Naive B cell (primary cell): Measurements from ENCODE around the gene PTCH2. TPM values are rescaled to one million over a fixed set of nuclear protein-coding genes. Genes with fewer than 3 reads are reported as not detected.
A peak's percentile ranks its signal among the peaks of the same experiment; 100 is the strongest.

Source experiments
- ATAC-seq, 2 donors: fragments of 150-1000 bp; cut with Tn5 transposase; 2 replicates each; pipeline ENCODE4 v1.10.0; 2021; ENCODE audit warnings: low read depth in 2 of 2, mild to moderate bottlenecking in 2 of 2, moderate library complexity in 2 of 2
- DNase-seq: peaks from one replicate; pipeline ENCODE4 v3.0.0; 2022
- H3K27ac Mint-ChIP-seq, 6 donors: one replicate each; pipeline ENCODE4 v1.8.0; 2020 to 2022; ENCODE audit warnings: mild to moderate bottlenecking in 6 of 6, mixed read lengths in 6 of 6, moderate library complexity in 5 of 6, inconsistent platforms in 2 of 6
- H3K27me3 Mint-ChIP-seq, 3 donors: one replicate each; pipeline ENCODE4 v1.8.0; 2021 to 2022; ENCODE audit warnings: mixed read lengths in 3 of 3, mild to moderate bottlenecking in 1 of 3
- H3K36me3 Mint-ChIP-seq, 2 donors: one replicate each; pipeline ENCODE4 v1.8.0; 2020 to 2022; ENCODE audit warnings: mixed read lengths in 2 of 2, inconsistent platforms in 1 of 2, mild to moderate bottlenecking in 1 of 2
- H3K4me1 Mint-ChIP-seq, 3 donors: one replicate each; pipeline ENCODE4 v1.8.0; 2020 to 2022; ENCODE audit warnings: mixed read lengths in 3 of 3, inconsistent platforms in 1 of 3, mild to moderate bottlenecking in 1 of 3, moderate library complexity in 1 of 3
- H3K4me3 Mint-ChIP-seq, 8 donors: one replicate each; pipeline ENCODE4 v1.8.0; 2020 to 2022; ENCODE audit warnings: mild to moderate bottlenecking in 8 of 8, mixed read lengths in 8 of 8, moderate library complexity in 8 of 8, inconsistent platforms in 2 of 8
- H3K9me3 Mint-ChIP-seq, 7 donors: one replicate each; pipeline ENCODE4 v1.8.0; 2020 to 2022; ENCODE audit warnings: mixed read lengths in 7 of 7, mild to moderate bottlenecking in 5 of 7, inconsistent platforms in 2 of 7, moderate library complexity in 1 of 7
- polyA plus RNA-seq, 6 donors: library from polyadenylated mRNA; unstranded; fragments of 300-500 nt; fragmentation: Illumina TruSeq; gene quantifications; one replicate each; pipeline ENCODE4 v1.2.3, GENCODE V29; 2021; ENCODE audit warnings: low read depth in 6 of 6

PTCH2 gene
- polyA plus RNA-seq, 6 donors from 2014 or later = 0.27 TPM; not detected in 5

GRCh38 chr1:44785501-44786137 lies 57.4 kb downstream of the PTCH2 start:
- peaks cover 0 to 5% of the 10 kb centered on the region in 2 donors for H3K36me3 Mint-ChIP-seq
- peak overlapping the region in 4 of 6 donors; percentile 69 to 95 (median 80) for H3K27ac Mint-ChIP-seq
- H3K4me3 Mint-ChIP-seq = peak overlapping the region; percentile 73 to 91 (median 80)
- H3K27me3 Mint-ChIP-seq = no peaks in the 10 kb centered on the region
- no peak for DNase-seq
- H3K4me1 Mint-ChIP-seq = peaks cover 19 to 33% (median 22%) of the 10 kb centered on the region in 3 donors
- no peaks in the 10 kb centered on the region for H3K9me3 Mint-ChIP-seq
- no peak for ATAC-seq

DNA sequence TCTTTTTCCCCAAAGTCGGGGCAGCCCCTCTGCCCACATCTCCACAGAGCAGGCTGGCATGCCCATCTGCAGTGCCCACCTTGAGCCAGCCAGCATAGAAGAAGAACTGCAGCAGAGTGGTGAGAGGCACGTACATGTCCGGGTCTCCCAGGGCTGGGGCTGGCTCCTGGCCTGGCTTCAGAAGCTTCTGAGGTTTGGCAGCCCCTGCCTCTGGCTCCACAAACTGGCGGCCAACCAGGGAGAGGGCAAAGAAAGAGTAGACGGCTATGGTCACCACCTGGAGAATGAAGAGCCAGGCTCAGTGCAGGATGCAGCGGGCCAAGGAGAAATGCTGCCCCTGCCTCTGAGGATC lies 58.0 kb downstream of the PTCH2 start:
- no peak for DNase-seq
- peak overlapping the region in 3 of 6 donors; percentile 24 to 78 (median 76) for H3K27ac Mint-ChIP-seq
- H3K4me3 Mint-ChIP-seq = peak overlapping the region; percentile 73 to 91 (median 80)
- ATAC-seq = no peak
- no peaks in the 10 kb centered on the region for H3K27me3 Mint-ChIP-seq
- H3K4me1 Mint-ChIP-seq = peaks cover 19 to 33% (median 22%) of the 10 kb centered on the region in 3 donors
- H3K36me3 Mint-ChIP-seq = peaks cover 0 to 5% of the 10 kb centered on the region in 2 donors
- no peaks in the 10 kb centered on the region for H3K9me3 Mint-ChIP-seq

DNA sequence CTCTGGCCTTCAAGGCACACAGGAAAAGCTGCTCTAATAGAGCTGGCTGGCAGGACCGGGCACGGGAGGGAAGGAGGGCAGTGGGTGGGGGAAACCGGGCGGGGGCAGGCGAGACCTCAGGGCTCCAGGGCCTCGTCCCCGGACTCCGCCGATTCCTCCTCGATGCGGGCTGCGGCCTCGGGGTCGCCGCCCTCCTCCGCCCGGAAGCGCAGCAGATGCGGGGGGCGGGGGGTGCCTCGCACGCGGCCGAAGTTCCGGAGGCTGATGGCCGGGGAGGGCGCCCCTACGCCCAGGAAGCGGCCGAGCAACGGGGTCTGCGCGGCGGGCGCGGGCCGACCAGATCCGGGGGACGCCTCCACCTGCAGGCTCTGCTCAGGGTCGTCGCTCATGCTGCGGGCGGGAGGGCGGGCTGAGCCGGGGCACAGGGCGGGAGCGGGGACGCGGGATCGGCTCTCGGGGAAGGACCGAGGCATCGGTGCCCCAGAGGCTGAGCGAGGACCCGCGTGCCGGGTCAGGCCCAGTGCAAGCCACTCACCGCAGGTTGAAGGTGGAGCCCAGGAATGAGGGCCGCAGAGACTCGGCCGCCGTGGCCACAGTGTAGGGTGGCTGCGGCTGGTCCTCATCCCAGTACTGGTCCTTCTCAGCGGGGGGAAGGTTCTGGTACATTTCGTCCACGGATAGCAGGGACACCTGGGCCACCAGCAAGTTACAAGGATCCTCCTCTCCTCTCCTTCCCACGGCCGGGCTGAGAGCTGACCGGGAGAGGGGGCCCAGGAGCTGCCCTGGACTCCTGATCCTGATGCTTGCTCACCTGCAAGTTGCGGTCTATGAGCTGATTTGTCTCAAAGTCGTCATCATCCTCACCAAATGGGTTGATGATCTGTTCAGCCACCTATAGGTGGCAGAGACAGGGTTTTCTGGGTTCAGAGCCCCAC lies 58.7 kb downstream of the PTCH2 start:
- peaks cover 0 to 5% of the 10 kb centered on the region in 2 donors for H3K36me3 Mint-ChIP-seq
- H3K27ac Mint-ChIP-seq = peak overlapping the region in 5 of 6 donors; percentile 24 to 88 (median 76)
- peaks cover 19 to 33% (median 22%) of the 10 kb centered on the region in 3 donors for H3K4me1 Mint-ChIP-seq
- ATAC-seq = peak; percentile 17
- DNase-seq = peak; percentile 44
- peak overlapping the region; percentile 73 to 91 (median 82) for H3K4me3 Mint-ChIP-seq
- H3K27me3 Mint-ChIP-seq = no peaks in the 10 kb centered on the region
- no peaks in the 10 kb centered on the region for H3K9me3 Mint-ChIP-seq

DNA sequence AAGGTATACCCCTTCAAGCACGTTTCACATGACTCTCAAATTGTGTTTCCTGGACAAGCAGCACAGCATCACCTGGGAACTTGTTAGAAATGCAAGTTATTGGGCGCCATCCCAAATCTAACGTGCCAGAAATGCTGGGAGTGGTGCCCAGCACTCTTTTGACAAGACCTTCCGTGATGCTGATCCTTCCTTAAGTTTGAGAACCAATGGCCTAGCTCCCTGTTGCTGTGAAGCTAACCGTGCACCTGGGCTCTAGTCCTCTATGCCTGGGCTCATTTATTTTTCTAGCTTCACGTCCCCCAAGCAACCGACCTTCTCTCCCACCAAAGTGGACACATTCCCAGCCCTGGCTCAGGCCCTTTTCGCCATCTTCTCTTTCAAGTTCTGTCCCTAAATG lies 59.4 kb downstream of the PTCH2 start:
- ATAC-seq (no peak), DNase-seq (no peak)
- Mint-ChIP-seq H3K36me3 (peaks cover 0 to 5% of the 10 kb centered on the region in 2 donors), H3K4me3 (peak overlapping the region; percentile 71 to 89 (median 82)), H3K27ac (peak overlapping the region in 4 of 6 donors; percentile 24 to 88 (median 69)), H3K4me1 (peaks cover 21 to 37% (median 22%) of the 10 kb centered on the region in 3 donors), H3K27me3 (no peaks in the 10 kb centered on the region), H3K9me3 (no peaks in the 10 kb centered on the region)

- H3K4me3 Mint-ChIP-seq = peak overlapping the region in 1 of 8 donors; percentile 92
- H3K27me3 Mint-ChIP-seq = no peaks in the 10 kb centered on the region
- H3K4me1 Mint-ChIP-seq = peaks cover 31 to 55% (median 48%) of the 10 kb centered on the region in 3 donors
- H3K27ac Mint-ChIP-seq = no peak overlapping the region
- H3K9me3 Mint-ChIP-seq = no peaks in the 10 kb centered on the region
- DNase-seq (no peak), ATAC-seq (no peak)
- H3K36me3 Mint-ChIP-seq = peaks cover 0 to 10% of the 10 kb centered on the region in 2 donors
Measured at GRCh38 chr1:44780583-44781121, 62.4 kb downstream of the PTCH2 start.

DNA sequence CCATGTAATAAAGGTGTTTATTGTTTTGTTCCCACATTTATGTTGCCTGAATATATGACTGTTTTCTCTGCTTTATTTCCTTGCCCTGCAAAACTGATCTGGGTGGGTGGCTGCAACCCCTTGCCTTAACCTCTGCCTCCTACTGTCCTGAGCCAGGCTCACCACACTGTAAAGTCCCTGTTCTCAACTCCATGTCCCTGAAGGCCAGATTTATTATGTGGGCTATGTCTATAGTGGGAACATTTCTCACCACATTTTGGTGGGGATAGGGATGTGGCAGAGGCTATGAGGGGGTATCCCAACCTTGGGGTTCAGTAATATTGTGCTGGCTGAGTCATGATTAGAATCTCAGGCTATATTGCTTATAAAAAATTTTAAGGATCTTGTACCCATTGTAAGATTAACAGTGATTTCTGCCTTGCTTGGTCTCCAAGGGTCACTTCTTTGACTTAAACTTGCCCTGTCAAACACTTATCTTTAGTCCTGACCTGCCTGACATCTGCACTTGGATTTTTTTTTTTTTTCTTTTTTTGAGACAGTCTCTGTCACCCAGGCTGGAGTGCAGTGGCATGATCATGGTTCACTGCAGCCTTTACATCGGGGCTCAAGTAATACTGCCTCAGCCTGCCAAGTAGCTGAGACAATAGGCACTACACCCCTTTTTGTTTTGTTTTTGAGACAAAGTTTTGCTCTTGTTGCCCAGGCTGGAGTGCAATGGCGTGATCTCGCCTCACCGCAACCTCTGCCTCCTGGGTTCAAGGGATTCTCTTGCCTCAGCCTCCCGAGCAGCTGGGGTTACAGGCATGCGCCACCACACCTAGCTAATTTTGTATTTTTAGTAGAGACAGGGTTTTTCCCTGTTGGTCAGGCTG lies 64.1 kb downstream of the PTCH2 start:
- Mint-ChIP-seq H3K4me1 (peaks cover 28 to 51% (median 45%) of the 10 kb centered on the region in 3 donors), H3K9me3 (no peaks in the 10 kb centered on the region), H3K27ac (peak overlapping the region in 3 of 6 donors; percentile 55 to 87 (median 79)), H3K27me3 (no peaks in the 10 kb centered on the region), H3K4me3 (peak overlapping the region in 3 of 8 donors; percentile 26 to 92 (median 34)), H3K36me3 (peaks cover 0 to 10% of the 10 kb centered on the region in 2 donors)
- ATAC-seq = no peak
- DNase-seq = no peak

- ATAC-seq = no peak
- H3K36me3 Mint-ChIP-seq = peaks cover 0 to 10% of the 10 kb centered on the region in 2 donors
- peak overlapping the region in 3 of 6 donors; percentile 81 to 96 (median 87) for H3K27ac Mint-ChIP-seq
- DNase-seq = no peak
- peaks cover 25 to 45% (median 37%) of the 10 kb centered on the region in 3 donors for H3K4me1 Mint-ChIP-seq
- H3K27me3 Mint-ChIP-seq = no peaks in the 10 kb centered on the region
- no peaks in the 10 kb centered on the region for H3K9me3 Mint-ChIP-seq
- H3K4me3 Mint-ChIP-seq = peak overlapping the region in 4 of 8 donors; percentile 92 to 98 (median 94)
Measured at GRCh38 chr1:44777969-44778635, 65.0 kb downstream of the PTCH2 start.

DNA sequence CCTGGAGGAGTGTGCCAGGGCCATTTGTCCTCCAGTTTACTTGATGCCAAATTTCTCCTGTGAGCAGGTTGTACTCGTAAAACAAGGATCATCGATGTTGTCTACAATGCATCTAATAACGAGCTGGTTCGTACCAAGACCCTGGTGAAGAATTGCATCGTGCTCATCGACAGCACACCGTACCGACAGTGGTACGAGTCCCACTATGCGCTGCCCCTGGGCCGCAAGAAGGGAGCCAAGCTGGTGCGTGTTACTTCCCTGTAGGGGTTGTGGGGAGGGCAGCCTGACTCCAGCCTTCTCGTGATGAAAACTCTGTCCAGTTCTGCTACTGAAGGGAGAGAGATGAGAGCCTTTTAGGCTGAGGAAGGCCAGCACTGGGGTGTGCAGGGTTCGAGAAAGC lies 65.5 kb downstream of the PTCH2 start:
- H3K27ac Mint-ChIP-seq = peak overlapping the region in 4 of 6 donors; percentile 26 to 96 (median 88)
- H3K4me1 Mint-ChIP-seq = peaks cover 25 to 45% (median 37%) of the 10 kb centered on the region in 3 donors
- DNase-seq (no peak), ATAC-seq (no peak)
- no peaks in the 10 kb centered on the region for H3K9me3 Mint-ChIP-seq
- H3K27me3 Mint-ChIP-seq = no peaks in the 10 kb centered on the region
- peak overlapping the region; percentile 62 to 98 (median 96) for H3K4me3 Mint-ChIP-seq
- H3K36me3 Mint-ChIP-seq = peaks cover 0 to 10% of the 10 kb centered on the region in 2 donors

- peak overlapping the region; percentile 81 to 96 (median 96) for H3K27ac Mint-ChIP-seq
- peaks cover 25 to 45% (median 37%) of the 10 kb centered on the region in 3 donors for H3K4me1 Mint-ChIP-seq
- peaks cover 0 to 10% of the 10 kb centered on the region in 2 donors for H3K36me3 Mint-ChIP-seq
- no peaks in the 10 kb centered on the region for H3K27me3 Mint-ChIP-seq
- DNase-seq = no peak
- ATAC-seq = no peak
- no peaks in the 10 kb centered on the region for H3K9me3 Mint-ChIP-seq
- H3K4me3 Mint-ChIP-seq = peak overlapping the region; percentile 90 to 98 (median 96)
Measured at GRCh38 chr1:44776730-44777068, 66.4 kb downstream of the PTCH2 start.

GRCh38 chr1:44775930-44776729 lies 66.9 kb downstream of the PTCH2 start:
- Mint-ChIP-seq H3K36me3 (peaks cover 0 to 5% of the 10 kb centered on the region in 2 donors), H3K4me1 (peaks cover 25 to 41% (median 37%) of the 10 kb centered on the region in 3 donors), H3K27ac (peak overlapping the region; percentile 93 to 96 (median 96)), H3K9me3 (no peaks in the 10 kb centered on the region), H3K27me3 (no peaks in the 10 kb centered on the region), H3K4me3 (peak overlapping the region; percentile 90 to 98 (median 96))
- ATAC-seq (peak; percentile 48 to 57), DNase-seq (peak; percentile 73)

DNA sequence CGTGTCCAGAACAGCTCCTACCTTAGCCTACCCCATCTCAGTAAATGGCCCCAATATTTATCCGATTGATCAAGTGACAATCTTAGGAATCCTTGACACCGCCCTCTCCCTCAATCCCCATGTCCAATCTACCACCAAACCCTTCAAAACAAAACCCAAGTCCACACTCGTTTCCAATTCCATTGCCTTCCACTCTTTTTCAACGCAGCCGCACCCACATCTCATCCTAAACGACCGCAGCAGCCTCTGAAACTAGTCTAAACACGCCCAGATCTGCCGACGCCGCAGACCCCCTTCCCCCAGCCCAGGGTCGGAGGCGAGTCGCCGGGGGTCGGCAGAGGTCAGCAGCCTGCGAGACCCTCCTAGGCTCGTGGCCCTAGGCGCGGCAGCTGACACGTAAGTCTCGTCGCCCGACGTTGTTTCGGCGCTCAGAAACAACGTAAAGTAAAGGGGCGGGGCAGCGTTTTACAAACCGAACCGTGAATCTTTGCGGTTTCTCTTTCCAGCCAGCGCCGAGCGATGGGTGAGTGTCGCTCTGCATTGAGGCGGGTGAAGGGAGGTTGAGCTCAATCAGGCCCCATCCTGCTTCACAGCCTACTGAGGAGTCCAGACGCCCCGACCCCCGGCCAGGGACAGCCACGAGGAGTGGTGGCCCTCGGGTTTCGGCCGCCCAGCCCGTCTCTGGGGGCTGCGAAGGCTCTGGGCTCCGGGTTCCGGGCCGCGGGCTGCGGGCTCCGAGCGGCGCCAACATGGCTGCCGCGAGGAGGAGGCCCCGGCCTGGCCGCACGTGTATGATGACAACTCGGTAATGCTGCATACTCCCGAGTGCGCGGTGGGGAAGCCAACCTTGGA lies 67.7 kb downstream of the PTCH2 start, which contains the start of gene RPS8:
Gene RPS8, plus strand, starts transcription at position 463 of the 852 bp plus-strand sequence. Its CDS starts 57 bp downstream, at position 520.
- Mint-ChIP-seq H3K9me3 (no peaks in the 10 kb centered on the region), H3K4me3 (peak within 1 kb of the TSS; percentile 90 to 98 (median 96)), H3K36me3 (peaks cover 0 to 5% of the 10 kb centered on the region in 2 donors), H3K27ac (peak within 1 kb of the TSS; percentile 96 to 99 (median 97)), H3K4me1 (peaks cover 25 to 41% (median 37%) of the 10 kb centered on the region in 3 donors), H3K27me3 (no peaks in the 10 kb centered on the region)
- peak; percentile 83 to 87 for ATAC-seq
- peak; percentile 88 for DNase-seq
